Cardiac fibroblast (primary cell): ENCODE data around the gene CLDN18.
A peak's percentile ranks its signal among the peaks of the same experiment; 100 is the strongest.

Experiments
- DNase-seq, 2 donors: peaks; one replicate each; pipeline versions ENCODE4 v3.0.0 to v3.0.0-alpha.2; 2010; ENCODE audit warnings: low read depth in 2 of 2
- H3K4me3 ChIP-seq, 2 donors: replicated peaks in 1 of 2; 1 replicate in 1 of 2; 2 replicates in 1 of 2; pipeline ENCODE4 v1.5.1; 2011; ENCODE audit warnings: low read depth in 2 of 2, low read length in 2 of 2, mild to moderate bottlenecking in 2 of 2, moderate library complexity in 1 of 2
- CTCF ChIP-seq: IDR thresholded peaks from one replicate; pipeline ENCODE4 v1.5.1; 2011; ENCODE audit warnings: low read depth, mild to moderate bottlenecking, low read length, inconsistent platforms

Gene CLDN18

GRCh38 chr3:138034918-138035317, 25.0 kb downstream of the CLDN18 start:
- no peak overlapping the region for H3K4me3 ChIP-seq
- no peak for DNase-seq
- TF ChIP-seq CTCF, result no peak

GRCh38 chr3:138036572-138036971, 26.6 kb downstream of the CLDN18 start:
- no peak overlapping the region for H3K4me3 ChIP-seq
- no peak for TF ChIP-seq CTCF
- no peak for DNase-seq

- H3K4me3 ChIP-seq, result no peak overlapping the region
- DNase-seq, result no peak
- no peak for TF ChIP-seq CTCF
These were observed 28.9 kb downstream of the CLDN18 start for GRCh38 chr3:138038725-138039462.

GRCh38 chr3:138042043-138042442, 32.1 kb downstream of the CLDN18 start:
- TF ChIP-seq CTCF, result no peak
- peak; percentile 47 to 88 for DNase-seq
- H3K4me3 ChIP-seq, result no peak overlapping the region

- DNase-seq, result peak; percentile 82 to 95
- no peak overlapping the region for H3K4me3 ChIP-seq
- TF ChIP-seq CTCF, result no peak
These were observed 33.5 kb downstream of the CLDN18 start for GRCh38 chr3:138043266-138044029.

- DNase-seq, result no peak
- TF ChIP-seq CTCF, result no peak
- no peak overlapping the region for H3K4me3 ChIP-seq
These were observed 36.1 kb downstream of the CLDN18 start for GRCh38 chr3:138046085-138046484.
